B cell (primary cell): ENCODE data around the gene NFYC. TPM values are rescaled to one million over a fixed set of nuclear protein-coding genes. Genes with fewer than 3 reads are reported as not detected.

ENCODE experiments used
- ATAC-seq: fragments of 200-7000 bp; cut with Tn5 transposase; one replicate; pipeline ENCODE4 v1.10.0; 2021; ENCODE audit warnings: low read depth, mild to moderate bottlenecking, moderate number of reproducible peaks, moderate library complexity
- CTCF ChIA-PET: fragments of 350-600 bp; sonication (Branson Sonifier 250); formaldehyde crosslinking; loops from one replicate; lab custom pipeline; 2021; ENCODE audit warnings: antibody characterized with exemption, inconsistent platforms; lab: Charles Lee
- POLR2A ChIA-PET: fragments of 350-600 bp; sonication (Branson Sonifier 250); formaldehyde crosslinking; loops from one replicate; lab custom pipeline; 2021; ENCODE audit warnings: antibody characterized with exemption; lab: Charles Lee
- DNase-seq: peaks from one replicate; pipeline ENCODE4 v3.0.0; 2013
- H2AFZ ChIP-seq: 2 replicates; pipeline ENCODE4 v1.6.1; 2012; ENCODE audit warnings: mild to moderate bottlenecking, low read depth, low read length; ENCODE audit not compliant: insufficient read depth, poor library complexity, severe bottlenecking
- H3K27ac ChIP-seq, 2 donors: 1 replicate in 1 of 2; 2 replicates in 1 of 2; pipeline ENCODE4 v1.5.1; 2012 to 2013; ENCODE audit warnings: low read length in 2 of 2, mild to moderate bottlenecking in 2 of 2, moderate library complexity in 1 of 2
- H3K27me3 ChIP-seq, 4 experiments: fragments of 200-600 bp in 1 of 4; sonication (generic) in 1 of 4; replicated peaks in 1 of 4; 1 replicate in 2 of 4; 2 replicates in 2 of 4; pipeline versions ENCODE4 v1.6.1 to v1.7.0; 2013 to 2016; ENCODE audit warnings: low read length in 3 of 4, mild to moderate bottlenecking in 2 of 4, mixed read lengths in 1 of 4, moderate library complexity in 1 of 4; ENCODE audit not compliant: insufficient read depth in 4 of 4, control insufficient read depth in 3 of 4; ENCODE audit errors: control extremely low read depth in 1 of 4
- H3K36me3 ChIP-seq, 2 experiments: replicated peaks in 1 of 2; 1 replicate in 1 of 2; 2 replicates in 1 of 2; pipeline versions ENCODE4 v1.6.1 to v1.7.1; 2013; ENCODE audit warnings: low read length in 1 of 2; ENCODE audit not compliant: insufficient read depth in 2 of 2, control insufficient read depth in 1 of 2; ENCODE audit errors: control extremely low read depth in 1 of 2, extremely low read depth in 1 of 2
- H3K4me1 ChIP-seq, 2 donors: fragments of 200-600 bp in 1 of 2; sonication (generic) in 1 of 2; 1 replicate in 1 of 2; 2 replicates in 1 of 2; pipeline versions ENCODE4 v1.5.1 to v1.6.1; 2013 to 2017; ENCODE audit warnings: low read length in 2 of 2; ENCODE audit not compliant: control insufficient read depth in 2 of 2, insufficient read depth in 2 of 2
- H3K4me2 ChIP-seq: replicated peaks from 2 replicates; pipeline ENCODE3; 2012; ENCODE audit warnings: mild to moderate bottlenecking, low read depth, low read length; ENCODE audit not compliant: poor library complexity, severe bottlenecking
- H3K4me3 ChIP-seq, 5 experiments: fragments of 200-600 bp in 1 of 5; sonication (generic) in 1 of 5; 1 replicate in 3 of 5; 2 replicates in 2 of 5; pipeline versions ENCODE4 v1.5.1 to v1.7.0; 2011 to 2016; ENCODE audit warnings: low read length in 4 of 5, mild to moderate bottlenecking in 4 of 5, low read depth in 2 of 5, control low read depth in 1 of 5, moderate library complexity in 1 of 5; ENCODE audit not compliant: insufficient read depth in 1 of 5; ENCODE audit errors: control extremely low read depth in 1 of 5, extremely low read depth in 1 of 5
- H3K79me2 ChIP-seq: fragments of 200-600 bp; sonication (generic); one replicate; pipeline ENCODE4 v1.6.0; 2016; ENCODE audit warnings: low read length; ENCODE audit not compliant: control insufficient read depth, insufficient read depth
- H3K9ac ChIP-seq: fragments of 200-600 bp; sonication (generic); 2 replicates; pipeline ENCODE4 v1.6.1; 2017; ENCODE audit warnings: mild to moderate bottlenecking, low read length, moderate library complexity
- H3K9me3 ChIP-seq, 3 donors: one replicate each; pipeline versions ENCODE4 v1.6.1 to v1.7.1; 2013; ENCODE audit warnings: low read length in 2 of 3; ENCODE audit not compliant: control insufficient read depth in 2 of 3, insufficient read depth in 1 of 3; ENCODE audit errors: control extremely low read depth in 1 of 3
- H4K20me1 ChIP-seq: 2 replicates; pipeline ENCODE4 v1.6.0; 2012; ENCODE audit warnings: mild to moderate bottlenecking, low read length; ENCODE audit not compliant: insufficient read depth, control insufficient read depth, poor library complexity, severe bottlenecking
- H3K27ac Mint-ChIP-seq: one replicate; pipeline ENCODE4 v1.8.0; 2021; ENCODE audit warnings: mixed read lengths
- H3K27me3 Mint-ChIP-seq: one replicate; pipeline ENCODE4 v1.8.0; 2021; ENCODE audit warnings: mixed read lengths
- H3K4me1 Mint-ChIP-seq: one replicate; pipeline ENCODE4 v1.8.0; 2021; ENCODE audit warnings: mixed read lengths
- H3K4me3 Mint-ChIP-seq: one replicate; pipeline ENCODE4 v1.8.0; 2021; ENCODE audit warnings: mixed read lengths
- H3K9me3 Mint-ChIP-seq: one replicate; pipeline ENCODE4 v1.8.0; 2022; ENCODE audit warnings: mixed read lengths; ENCODE audit not compliant: insufficient read depth
- EZH2 ChIP-seq: IDR thresholded peaks from 2 replicates; pipeline ENCODE4 v1.6.1; 2012; ENCODE audit warnings: borderline replicate concordance, low read depth, mild to moderate bottlenecking, moderate library complexity, low read length; ENCODE audit not compliant: insufficient read depth, poor library complexity, severe bottlenecking
- WGBS: methylation state at CpG from one replicate; pipeline ENCODE4 v1.1.5; 2013; ENCODE audit warnings: missing lambda C conversion rate; ENCODE audit not compliant: insufficient coverage; 5-methylcytosine and 5-hydroxymethylcytosine counted together
- intact Hi-C: fragments of 100-400 bp; cut with micrococcal nuclease; formaldehyde crosslinking; loops from one replicate; pipeline ENCODE4 v1.10.0; 2022
- polyA plus RNA-seq: library from polyadenylated mRNA; depleted of rRNA; stranded (reverse); fragments of >200 nt; gene quantifications from 2 replicates; pipeline ENCODE4 v1.2.3, GENCODE V29; 2012
- total RNA-seq, 2 donors: library from RNA; stranded (reverse); fragments of 120-200 nt in 1 of 2; gene quantifications; 1 replicate in 1 of 2; 2 replicates in 1 of 2; pipeline versions ENCODE4 v1.2.3 to v1.2.4, GENCODE V29; 2013 to 2022
- TF ChIP-seq, protein P1 (sequence below): fragments of 200-600 bp; IDR thresholded peaks from one replicate; pipeline ENCODE4 v1.8.0; 2022; ENCODE audit warnings: antibody characterized with exemption, mild to moderate bottlenecking

Gene NFYC
- total and polyA plus RNA-seq, 2 donors (not counting 1 experiment from before 2014, with no cell fraction given) = 88.7 to 123 TPM

DNA sequence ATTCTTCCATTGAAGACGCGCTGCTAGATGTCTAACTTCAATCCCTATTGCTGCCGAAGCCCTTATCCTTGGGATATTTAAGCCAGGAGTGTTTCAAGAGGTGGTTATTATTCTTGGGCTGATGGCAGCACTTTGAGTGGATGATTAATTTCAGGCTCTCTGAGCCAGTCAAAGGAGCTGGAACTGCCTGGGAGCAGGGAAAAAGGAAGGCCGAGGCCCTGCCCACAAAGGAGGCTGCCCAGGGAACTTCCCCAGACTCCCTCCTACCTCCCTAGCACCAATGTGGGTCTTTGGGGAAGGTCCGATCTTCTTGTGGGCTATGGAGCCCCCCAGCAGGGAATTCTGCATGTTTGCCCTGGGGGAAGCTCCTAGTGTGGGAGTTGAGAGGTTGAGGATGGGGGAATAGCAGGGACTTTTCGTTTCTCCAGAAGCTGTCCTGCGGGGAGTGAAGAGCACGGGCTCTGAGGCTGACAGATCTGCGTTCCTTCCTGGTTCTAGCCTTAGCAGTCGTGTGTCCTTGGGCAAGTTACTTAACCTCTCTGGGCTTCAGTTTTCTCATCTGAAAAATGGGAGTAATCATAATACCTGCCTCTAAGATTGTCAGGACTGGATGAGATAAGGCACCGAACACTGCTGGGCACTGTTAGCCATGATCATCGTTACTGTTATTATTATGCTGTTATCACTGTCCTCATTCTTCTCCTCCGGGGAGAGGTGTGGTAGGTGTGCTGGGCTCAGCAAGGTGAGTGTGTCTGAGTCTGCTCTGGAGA is 98.3 kb downstream of the NFYC start:
- Histone ChIP-seq H3K4me1 (no peaks in the 10 kb centered on the region), H4K20me1 (no peaks in the 10 kb centered on the region), H3K27me3 (peaks cover 0 to 23% (median 8%) of the 10 kb centered on the region in 4 experiments), H3K27ac (no peak overlapping the region), H3K9ac (no peak overlapping the region), H3K79me2 (no peaks in the 10 kb centered on the region), H3K4me3 (no peak overlapping the region), H3K4me2 (no peak overlapping the region), H3K9me3 (no peaks in the 10 kb centered on the region), H2AFZ (no peak overlapping the region), H3K36me3 (no peaks in the 10 kb centered on the region)
- DNase-seq (no peak), ATAC-seq (no peak)
- ChIA-PET POLR2A (no interaction called here), CTCF (interaction anchor here (0.8 to 2.2 kb wide), 2 partner anchors 15 to 61 kb away, joined by 3 to 9 read pairs; no protein-coding TSS in a partner anchor)
- Mint-ChIP-seq H3K27me3 (peaks cover 36% of the 10 kb centered on the region), H3K27ac (no peak overlapping the region), H3K4me1 (no peaks in the 10 kb centered on the region), H3K9me3 (no peaks in the 10 kb centered on the region), H3K4me3 (no peak overlapping the region)
- intact Hi-C loops = no loop called here
- TF ChIP-seq, protein P1, sequence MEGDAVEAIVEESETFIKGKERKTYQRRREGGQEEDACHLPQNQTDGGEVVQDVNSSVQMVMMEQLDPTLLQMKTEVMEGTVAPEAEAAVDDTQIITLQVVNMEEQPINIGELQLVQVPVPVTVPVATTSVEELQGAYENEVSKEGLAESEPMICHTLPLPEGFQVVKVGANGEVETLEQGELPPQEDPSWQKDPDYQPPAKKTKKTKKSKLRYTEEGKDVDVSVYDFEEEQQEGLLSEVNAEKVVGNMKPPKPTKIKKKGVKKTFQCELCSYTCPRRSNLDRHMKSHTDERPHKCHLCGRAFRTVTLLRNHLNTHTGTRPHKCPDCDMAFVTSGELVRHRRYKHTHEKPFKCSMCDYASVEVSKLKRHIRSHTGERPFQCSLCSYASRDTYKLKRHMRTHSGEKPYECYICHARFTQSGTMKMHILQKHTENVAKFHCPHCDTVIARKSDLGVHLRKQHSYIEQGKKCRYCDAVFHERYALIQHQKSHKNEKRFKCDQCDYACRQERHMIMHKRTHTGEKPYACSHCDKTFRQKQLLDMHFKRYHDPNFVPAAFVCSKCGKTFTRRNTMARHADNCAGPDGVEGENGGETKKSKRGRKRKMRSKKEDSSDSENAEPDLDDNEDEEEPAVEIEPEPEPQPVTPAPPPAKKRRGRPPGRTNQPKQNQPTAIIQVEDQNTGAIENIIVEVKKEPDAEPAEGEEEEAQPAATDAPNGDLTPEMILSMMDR = no peak
- TF ChIP-seq EZH2 = no peak
- 92% methylated on average over 5 of the region's 13 CpGs for whole genome bisulfite sequencing

DNA sequence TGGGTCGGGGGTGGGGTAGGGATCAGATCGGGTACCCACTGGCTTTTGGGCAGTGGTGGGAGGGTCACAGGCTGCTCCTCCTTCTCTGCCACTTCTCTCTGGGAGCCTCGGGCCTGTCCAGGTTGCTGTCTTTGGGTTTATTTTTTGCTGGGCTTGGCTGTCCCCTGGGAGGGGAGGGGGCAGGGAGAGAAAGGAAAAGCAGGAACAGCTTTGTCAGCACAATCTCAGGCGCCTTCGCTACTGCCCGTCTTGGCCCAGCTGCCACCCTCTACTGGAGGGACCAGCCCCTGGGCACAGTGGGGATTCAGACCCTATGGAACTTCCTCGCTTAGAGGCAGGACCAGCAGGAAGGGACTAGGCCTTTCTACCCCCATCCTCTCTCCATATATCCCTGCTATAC is 100.5 kb downstream of the NFYC start:
- ATAC-seq (no peak), DNase-seq (no peak)
- Histone ChIP-seq H4K20me1 (no peaks in the 10 kb centered on the region), H3K27me3 (peaks cover 0 to 3% (median 0%) of the 10 kb centered on the region in 4 experiments), H3K4me2 (no peak overlapping the region), H3K4me1 (peaks cover 0 to 9% of the 10 kb centered on the region in 2 donors), H3K36me3 (no peaks in the 10 kb centered on the region), H3K4me3 (no peak overlapping the region), H3K79me2 (no peaks in the 10 kb centered on the region), H2AFZ (no peak overlapping the region), H3K27ac (no peak overlapping the region), H3K9ac (no peak overlapping the region), H3K9me3 (no peaks in the 10 kb centered on the region)
- no peak for TF ChIP-seq EZH2
- TF ChIP-seq, protein P1 = no peak
- intact Hi-C loops = no loop called here
- no peak overlapping the region for H3K4me3 Mint-ChIP-seq
- H3K4me1 Mint-ChIP-seq = peaks cover 11% of the 10 kb centered on the region
- peaks cover 20% of the 10 kb centered on the region for H3K27me3 Mint-ChIP-seq
- ChIA-PET POLR2A (no interaction called here), CTCF (no interaction called here)
- H3K27ac Mint-ChIP-seq = no peak overlapping the region
- H3K9me3 Mint-ChIP-seq = no peaks in the 10 kb centered on the region
- WGBS = 93% methylated on average over 4 of the region's 7 CpGs
